ENCODE data around the gene RCOR2. TPM values are rescaled to one million over a fixed set of nuclear protein-coding genes. Genes with fewer than 3 reads are reported as not detected.

Gene RCOR2
- total RNA-seq, 2 experiments from 2014 or later, result 2.1 to 2.4 TPM

DNA sequence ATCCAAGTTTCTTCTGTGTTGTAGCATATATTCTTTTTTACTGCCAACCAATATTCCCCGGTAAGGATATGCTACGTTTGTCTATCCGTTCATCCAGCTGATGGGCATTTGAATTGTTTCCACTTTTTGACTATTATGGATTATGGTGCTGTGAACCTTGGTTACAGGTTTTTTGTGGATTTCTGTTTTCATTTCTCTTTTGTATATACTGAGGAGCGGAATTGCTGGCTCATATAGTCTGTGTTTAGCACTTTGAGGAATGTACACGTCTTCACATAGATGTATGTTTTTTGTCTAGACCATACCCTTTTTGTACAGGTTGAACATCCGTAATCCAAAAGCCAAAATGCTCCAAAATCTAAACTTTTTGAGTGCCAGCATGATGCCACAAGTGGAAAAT lies 23.6 kb downstream of the RCOR2 start:
- Histone ChIP-seq H3K4me3 (ENCODE audit: low read depth, low read length, poor library complexity, severe bottlenecking) (no peak overlapping the region), H3K27ac (ENCODE audit: low read depth, low read length, poor library complexity, severe bottlenecking) (no peak overlapping the region), H3K4me2 (ENCODE audit: low read length) (no peak overlapping the region), H3K9me2 (ENCODE audit: insufficient read depth, low read length) (no peaks in the 10 kb centered on the region), H3K79me2 (ENCODE audit: insufficient read depth, low read depth, low read length) (peaks cover 53% of the 10 kb centered on the region), H4K20me1 (ENCODE audit: insufficient read depth, low read length) (peaks cover 18% of the 10 kb centered on the region; the same call in 1 of the 2 replicates), H3K36me3 (ENCODE audit: insufficient read depth, low read length) (peaks cover 82% of the 10 kb centered on the region), H2AFZ (ENCODE audit: low read length) (no peak overlapping the region), H3K9me3 (ENCODE audit: low read length) (no peaks in the 10 kb centered on the region), H3K4me1 (ENCODE audit: insufficient read depth, low read length, poor library complexity, severe bottlenecking) (peaks cover 15% of the 10 kb centered on the region)
- ChIA-PET CTCF (ENCODE audit: unreplicated experiment) (interaction anchor here (0.5 kb wide), 1 partner anchor 239 kb away, joined by 3 read pairs; no protein-coding TSS in a partner anchor), POLR2A (no interaction called here)
- intact Hi-C loops (cut with micrococcal nuclease; ENCODE audit: unreplicated experiment), result no loop called here
- no TSS peak for BruUV-seq (replicated peaks)
- no peak for TF ChIP-seq EZH2phosphoT487 (IDR thresholded peaks at IDR 0.05; ENCODE audit: borderline replicate concordance, low read depth, low read length)
- TF ChIP-seq, protein P1, sequence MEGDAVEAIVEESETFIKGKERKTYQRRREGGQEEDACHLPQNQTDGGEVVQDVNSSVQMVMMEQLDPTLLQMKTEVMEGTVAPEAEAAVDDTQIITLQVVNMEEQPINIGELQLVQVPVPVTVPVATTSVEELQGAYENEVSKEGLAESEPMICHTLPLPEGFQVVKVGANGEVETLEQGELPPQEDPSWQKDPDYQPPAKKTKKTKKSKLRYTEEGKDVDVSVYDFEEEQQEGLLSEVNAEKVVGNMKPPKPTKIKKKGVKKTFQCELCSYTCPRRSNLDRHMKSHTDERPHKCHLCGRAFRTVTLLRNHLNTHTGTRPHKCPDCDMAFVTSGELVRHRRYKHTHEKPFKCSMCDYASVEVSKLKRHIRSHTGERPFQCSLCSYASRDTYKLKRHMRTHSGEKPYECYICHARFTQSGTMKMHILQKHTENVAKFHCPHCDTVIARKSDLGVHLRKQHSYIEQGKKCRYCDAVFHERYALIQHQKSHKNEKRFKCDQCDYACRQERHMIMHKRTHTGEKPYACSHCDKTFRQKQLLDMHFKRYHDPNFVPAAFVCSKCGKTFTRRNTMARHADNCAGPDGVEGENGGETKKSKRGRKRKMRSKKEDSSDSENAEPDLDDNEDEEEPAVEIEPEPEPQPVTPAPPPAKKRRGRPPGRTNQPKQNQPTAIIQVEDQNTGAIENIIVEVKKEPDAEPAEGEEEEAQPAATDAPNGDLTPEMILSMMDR (conservative IDR thresholded peaks at IDR 0.05; ENCODE audit: low read length), result no peak
- DNase-seq (ENCODE audit: low spot score), result no peak

DNA sequence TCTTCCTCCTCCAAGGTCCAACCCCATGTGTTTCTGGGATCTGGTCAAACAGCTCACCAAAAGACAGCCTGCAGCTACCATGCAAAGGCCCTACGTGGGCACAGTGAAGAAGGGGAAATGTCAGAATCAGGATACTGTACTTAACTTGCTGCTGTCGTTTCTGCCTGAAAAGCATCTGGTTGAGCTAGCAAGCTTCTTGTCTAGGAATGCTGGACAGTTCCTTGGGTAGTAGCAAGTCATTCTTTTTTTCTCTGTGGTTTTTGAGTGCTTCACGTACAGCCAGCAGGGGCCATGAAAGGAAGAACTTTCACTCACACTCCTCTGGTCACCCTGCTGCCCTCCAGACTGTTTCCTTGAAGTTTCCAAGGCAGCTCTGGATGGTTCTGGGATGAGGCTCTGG lies 24.7 kb downstream of the RCOR2 start:
- H3K36me3 ChIP-seq (ENCODE audit: insufficient read depth, low read length), result peaks cover 71% of the 10 kb centered on the region
- H3K79me2 ChIP-seq (ENCODE audit: insufficient read depth, low read depth, low read length), result peaks cover 62% of the 10 kb centered on the region
- no peak for TF ChIP-seq EZH2phosphoT487 (IDR thresholded peaks at IDR 0.05; ENCODE audit: borderline replicate concordance, low read depth, low read length)
- TF ChIP-seq, protein P1 (conservative IDR thresholded peaks at IDR 0.05; ENCODE audit: low read length), result no peak
- CTCF ChIA-PET (ENCODE audit: unreplicated experiment), result no interaction called here
- POLR2A ChIA-PET, result no interaction called here
- no peak overlapping the region for H2AFZ ChIP-seq (ENCODE audit: low read length)
- no peaks in the 10 kb centered on the region for H3K9me2 ChIP-seq (ENCODE audit: insufficient read depth, low read length)
- intact Hi-C loops (cut with micrococcal nuclease; ENCODE audit: unreplicated experiment), result no loop called here
- DNase-seq (ENCODE audit: low spot score), result no peak
- no peak overlapping the region for H3K4me2 ChIP-seq (ENCODE audit: low read length)
- H3K27ac ChIP-seq (ENCODE audit: low read depth, low read length, poor library complexity, severe bottlenecking), result no peak overlapping the region
- H3K4me1 ChIP-seq (ENCODE audit: insufficient read depth, low read length, poor library complexity, severe bottlenecking), result peaks cover 26% of the 10 kb centered on the region
- no peak overlapping the region for H3K4me3 ChIP-seq (ENCODE audit: low read depth, low read length, poor library complexity, severe bottlenecking)
- peaks cover 18% of the 10 kb centered on the region; the same call in 1 of the 2 replicates for H4K20me1 ChIP-seq (ENCODE audit: insufficient read depth, low read length)
- no peaks in the 10 kb centered on the region for H3K9me3 ChIP-seq (ENCODE audit: low read length)
- BruUV-seq (replicated peaks), result no TSS peak

DNA sequence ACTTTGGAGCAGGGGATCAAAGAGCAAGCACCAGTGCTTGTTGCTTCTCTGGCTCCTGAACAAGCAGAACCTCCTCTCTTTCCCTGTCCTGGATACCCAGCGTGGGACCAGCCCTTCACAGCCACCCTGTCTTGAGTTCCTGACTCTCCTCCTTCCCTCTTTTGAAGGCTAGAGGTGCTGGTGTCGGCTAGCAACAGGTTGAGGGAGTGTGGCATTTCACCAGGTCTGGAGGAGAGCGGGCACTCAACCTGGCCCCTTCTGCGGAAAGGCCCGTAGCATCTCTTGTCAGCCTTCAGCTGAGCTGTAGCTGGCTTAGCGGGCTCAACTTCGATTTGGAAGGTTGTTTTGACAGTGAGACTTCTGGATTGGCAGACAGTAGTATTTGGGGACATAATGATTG lies 26.6 kb downstream of the RCOR2 start:
- H3K36me3 ChIP-seq (ENCODE audit: insufficient read depth, low read length), result peaks cover 54% of the 10 kb centered on the region
- peaks cover 31% of the 10 kb centered on the region for H3K4me1 ChIP-seq (ENCODE audit: insufficient read depth, low read length, poor library complexity, severe bottlenecking)
- H2AFZ ChIP-seq (ENCODE audit: low read length), result no peak overlapping the region
- no peak for TF ChIP-seq EZH2phosphoT487 (IDR thresholded peaks at IDR 0.05; ENCODE audit: borderline replicate concordance, low read depth, low read length)
- TF ChIP-seq, protein P1 (conservative IDR thresholded peaks at IDR 0.05; ENCODE audit: low read length), result no peak
- BruUV-seq (replicated peaks), result no TSS peak
- no peak for DNase-seq (ENCODE audit: low spot score)
- no peaks in the 10 kb centered on the region for H3K9me2 ChIP-seq (ENCODE audit: insufficient read depth, low read length)
- intact Hi-C loops (cut with micrococcal nuclease; ENCODE audit: unreplicated experiment), result no loop called here
- H3K9me3 ChIP-seq (ENCODE audit: low read length), result no peaks in the 10 kb centered on the region
- ChIA-PET POLR2A (no interaction called here), CTCF (ENCODE audit: unreplicated experiment) (no interaction called here)
- H3K27ac ChIP-seq (ENCODE audit: low read depth, low read length, poor library complexity, severe bottlenecking), result no peak overlapping the region
- H3K4me3 ChIP-seq (ENCODE audit: low read depth, low read length, poor library complexity, severe bottlenecking), result no peak overlapping the region
- H3K4me2 ChIP-seq (ENCODE audit: low read length), result no peak overlapping the region
- H3K79me2 ChIP-seq (ENCODE audit: insufficient read depth, low read depth, low read length), result peaks cover 62% of the 10 kb centered on the region
- H4K20me1 ChIP-seq (ENCODE audit: insufficient read depth, low read length), result peaks cover 21% of the 10 kb centered on the region; the same call in 1 of the 2 replicates
